HEK293 (cell line): Measurements from ENCODE around the gene CLDN7.

Source experiments
- ZBTB7A ChIP-seq: fragments of 450-650 bp; formaldehyde crosslinking; IDR thresholded peaks from 2 replicates; pipeline ENCODE4 v1.5.1; 2016; ENCODE audit warnings: low read depth, missing biosample characterization, missing genetic modification characterization
- ZNF121 ChIP-seq: fragments of 450-650 bp; formaldehyde crosslinking; IDR thresholded peaks from 2 replicates; pipeline ENCODE4 v1.5.1; 2016; ENCODE audit warnings: missing biosample characterization, missing genetic modification characterization

GRCh38 chr17:7249830-7250229, 12.4 kb downstream of the CLDN7 start:
- TF ChIP-seq ZNF121 (no peak), ZBTB7A (no peak)
